Stimulated activated CD8-positive, alpha-beta memory T cell treated with anti-CD3 and anti-CD28 coated beads, Interleukin-7, amount 100 ng/mL, for 24 hours (primary cell): ENCODE results near the gene EIF2D.
A peak's percentile ranks its signal among the peaks of the same experiment; 100 is the strongest.

Experiments
- DNase-seq: peaks from one replicate; pipeline ENCODE4 v3.0.0-alpha.2; 2020; ENCODE audit warnings: low read depth

Gene EIF2D

DNA sequence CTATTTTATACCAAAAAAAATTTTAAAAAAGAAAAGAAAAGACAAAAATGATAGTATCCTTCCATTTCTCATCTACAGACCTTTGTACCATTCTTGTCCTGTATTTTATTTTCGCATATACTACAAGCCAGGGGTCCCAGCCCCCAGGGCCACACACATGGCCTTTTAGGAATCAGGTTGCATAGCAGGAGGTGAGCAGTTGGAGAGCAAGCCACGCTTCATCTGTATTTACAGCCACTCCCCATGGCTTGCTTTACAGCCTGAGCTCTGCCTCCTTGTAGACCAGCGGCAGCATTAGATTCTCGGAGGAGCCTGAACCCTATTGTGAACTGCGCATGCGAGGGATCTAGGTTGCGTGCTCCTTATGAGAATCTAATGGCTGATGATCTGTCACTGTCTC lies 65.2 kb downstream of the EIF2D start:
- no peak for DNase-seq

DNA sequence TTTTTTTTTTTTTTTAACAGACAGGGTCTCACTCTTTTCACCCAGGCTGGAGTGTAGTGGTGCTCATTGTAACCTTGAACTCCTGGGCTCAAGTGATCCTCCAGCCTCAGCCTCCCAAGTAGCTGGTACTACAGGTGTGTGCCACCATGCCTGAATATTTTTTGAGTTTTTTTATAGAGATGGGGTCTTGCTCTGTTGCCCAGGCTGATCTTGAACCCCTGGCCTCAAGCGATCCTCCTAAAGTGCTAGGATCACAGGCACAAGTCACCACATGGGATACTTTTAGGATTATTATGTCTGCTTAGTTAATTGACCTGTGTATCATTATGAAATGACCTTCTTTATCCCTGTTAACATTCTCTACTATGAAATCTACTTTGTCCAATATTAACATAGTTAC lies 66.9 kb downstream of the EIF2D start:
- no peak for DNase-seq

DNA sequence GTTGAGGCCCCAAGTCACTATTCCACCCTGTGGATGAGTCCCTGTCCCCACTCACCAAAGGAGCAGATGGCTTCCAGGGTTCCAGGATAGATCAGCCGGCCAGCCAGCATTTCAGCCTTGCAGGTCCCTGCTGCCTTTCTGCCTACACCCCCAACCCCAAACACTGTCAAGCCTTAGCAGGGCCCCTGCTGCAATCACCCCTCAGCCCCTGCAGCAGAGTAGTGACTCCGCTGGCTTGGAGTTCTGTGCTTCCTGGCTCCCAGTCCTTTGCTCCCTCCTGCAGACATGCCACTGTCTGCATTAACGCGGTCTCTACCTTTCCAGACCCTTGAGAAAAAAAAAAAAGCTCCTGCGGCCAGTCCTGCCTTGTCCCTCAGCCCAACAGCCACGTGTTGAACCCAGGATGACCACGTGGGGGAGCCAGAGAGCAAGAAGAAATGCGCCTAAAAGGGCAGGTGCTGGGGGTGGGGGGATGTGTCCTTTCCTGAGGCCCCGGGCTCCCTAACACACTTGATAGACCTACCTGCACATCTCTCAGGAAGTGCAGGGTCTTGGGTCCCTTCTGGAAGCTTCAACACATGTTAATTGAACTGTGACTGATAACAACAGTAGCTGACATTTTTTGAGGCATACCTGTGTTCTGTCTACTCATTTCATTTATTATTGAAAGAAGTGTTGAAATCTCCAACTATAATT lies 67.6 kb downstream of the EIF2D start:
- peak; percentile 79 for DNase-seq
